IMR-90 (cell line): ENCODE measurements around the gene TULP4. TPM values are rescaled to one million over a fixed set of nuclear protein-coding genes. Genes with fewer than 3 reads are reported as not detected.

ENCODE experiments used
- ATAC-seq: fragments of 200-7000 bp; cut with Tn5 transposase; 2 replicates; pipeline ENCODE4 v1.9.1; 2020; ENCODE audit warnings: low read depth, mild to moderate bottlenecking, moderate library complexity
- BruUV-seq: library from RNA; stranded (reverse); fragments of 400-500 nt; replicated peaks from 2 replicates; lab custom pipeline; 2021; lab: Mats Ljungman, UMichigan
- CTCF ChIA-PET: fragments of 300-600 bp; formaldehyde crosslinking; extraction: SDS; loops from one replicate; lab custom pipeline; 2021; ENCODE audit warnings: antibody characterized with exemption; lab: Yijun Ruan, JAX
- POLR2A ChIA-PET: fragments of 300-600 bp; sonication (Branson Sonifier 250); formaldehyde crosslinking; loops from one replicate; lab custom pipeline; 2022; ENCODE audit warnings: antibody characterized with exemption; ENCODE audit not compliant: unreplicated experiment; lab: Charles Lee
- DNase-seq: peaks from one replicate; pipeline ENCODE4 v3.0.0; 2013
- H2AFZ ChIP-seq: replicated peaks from 2 replicates; pipeline ENCODE3; 2013; ENCODE audit warnings: low read length, mild to moderate bottlenecking; ENCODE audit not compliant: poor library complexity
- H2AK5ac ChIP-seq: 2 replicates; pipeline ENCODE4 v1.6.1; 2013; ENCODE audit warnings: low read depth, low read length, inconsistent platforms
- H2AK9ac ChIP-seq: replicated peaks from 2 replicates; pipeline ENCODE3; 2013; ENCODE audit warnings: mild to moderate bottlenecking, low read depth, low read length, moderate library complexity; ENCODE audit not compliant: poor library complexity
- H2BK120ac ChIP-seq: 2 replicates; pipeline ENCODE4 v1.6.1; 2013; ENCODE audit warnings: low read depth, low read length, inconsistent platforms
- H2BK15ac ChIP-seq: 3 replicates; pipeline ENCODE4 v1.6.1; 2013; ENCODE audit warnings: low read depth, low read length, inconsistent platforms
- H2BK20ac ChIP-seq: 2 replicates; pipeline ENCODE4 v1.6.1; 2013; ENCODE audit warnings: low read depth, mild to moderate bottlenecking, inconsistent platforms, low read length, moderate library complexity
- H2BK5ac ChIP-seq: 2 replicates; pipeline ENCODE4 v1.6.1; 2013; ENCODE audit warnings: mild to moderate bottlenecking, low read depth, low read length, inconsistent platforms; ENCODE audit not compliant: poor library complexity, severe bottlenecking
- H3K14ac ChIP-seq: replicated peaks from 2 replicates; pipeline ENCODE4 v1.6.1; 2013; ENCODE audit warnings: low read depth, low read length, inconsistent platforms
- H3K18ac ChIP-seq: 2 replicates; pipeline ENCODE4 v1.6.1; 2013; ENCODE audit warnings: low read depth, low read length, control low read depth
- H3K23ac ChIP-seq: 2 replicates; pipeline ENCODE4 v1.6.1; 2013; ENCODE audit warnings: low read depth, low read length, inconsistent platforms
- H3K27ac ChIP-seq: 2 replicates; pipeline ENCODE4 v1.5.1; 2013; ENCODE audit warnings: mild to moderate bottlenecking, control low read depth, low read length; ENCODE audit not compliant: insufficient read depth
- H3K27me3 ChIP-seq: 2 replicates; pipeline ENCODE4 v1.6.1; 2013; ENCODE audit warnings: low read length; ENCODE audit not compliant: control insufficient read depth, insufficient read depth
- H3K36me3 ChIP-seq: 2 replicates; pipeline ENCODE4 v1.6.1; 2013; ENCODE audit warnings: low read length, mixed read lengths; ENCODE audit not compliant: control insufficient read depth, insufficient read depth
- H3K4ac ChIP-seq: 2 replicates; pipeline ENCODE4 v1.6.1; 2013; ENCODE audit warnings: low read depth, low read length, inconsistent platforms
- H3K4me1 ChIP-seq: 2 replicates; pipeline ENCODE4 v1.6.1; 2013; ENCODE audit warnings: low read length, mixed read lengths; ENCODE audit not compliant: control insufficient read depth, insufficient read depth
- H3K4me2 ChIP-seq: 2 replicates; pipeline ENCODE4 v1.6.1; 2013; ENCODE audit warnings: low read depth, mild to moderate bottlenecking, control low read depth, low read length, moderate library complexity
- H3K4me3 ChIP-seq: 2 replicates; pipeline ENCODE4 v1.5.1; 2013; ENCODE audit warnings: low read depth, mild to moderate bottlenecking, control low read depth, low read length, moderate library complexity; ENCODE audit not compliant: insufficient read depth
- H3K56ac ChIP-seq: 2 replicates; pipeline ENCODE4 v1.6.1; 2013; ENCODE audit warnings: low read length, inconsistent platforms; ENCODE audit not compliant: insufficient read depth; ENCODE audit errors: extremely low read depth
- H3K79me1 ChIP-seq, 2 experiments: 2 replicates each; pipeline ENCODE4 v1.6.1; 2013; ENCODE audit warnings: low read length in 2 of 2, inconsistent platforms in 1 of 2, low read depth in 1 of 2
- H3K9ac ChIP-seq: 2 replicates; pipeline ENCODE4 v1.6.1; 2013; ENCODE audit warnings: low read depth, low read length, control low read depth
- H3K9me1 ChIP-seq: 2 replicates; pipeline ENCODE4 v1.6.1; 2013; ENCODE audit warnings: low read length, inconsistent platforms; ENCODE audit not compliant: insufficient read depth
- H3K9me3 ChIP-seq: 2 replicates; pipeline ENCODE4 v1.6.1; 2013; ENCODE audit warnings: low read length; ENCODE audit not compliant: control insufficient read depth, insufficient read depth
- H4K20me1 ChIP-seq: 2 replicates; pipeline ENCODE4 v1.6.1; 2013; ENCODE audit warnings: low read length, inconsistent platforms; ENCODE audit not compliant: insufficient read depth
- H4K5ac ChIP-seq: 2 replicates; pipeline ENCODE4 v1.6.1; 2013; ENCODE audit warnings: mild to moderate bottlenecking, low read depth, low read length, control low read depth
- H4K8ac ChIP-seq, 2 experiments: 2 replicates each; pipeline ENCODE4 v1.6.1; 2013; ENCODE audit warnings: low read depth in 2 of 2, low read length in 2 of 2, control low read depth in 1 of 2, inconsistent platforms in 1 of 2
- H4K91ac ChIP-seq: 2 replicates; pipeline ENCODE4 v1.6.1; 2013; ENCODE audit warnings: low read depth, low read length, inconsistent platforms; ENCODE audit not compliant: insufficient read depth
- CEBPB ChIP-seq: IDR thresholded peaks from 2 replicates; pipeline ENCODE4 v1.6.1; 2012; ENCODE audit warnings: low read depth, low read length, improper control_type of control experiment
- CTCF ChIP-seq: conservative IDR thresholded peaks from 2 replicates; pipeline ENCODE4 v1.5.1; 2012; ENCODE audit warnings: mild to moderate bottlenecking, low read depth, low read length, improper control_type of control experiment
- ELK1 ChIP-seq: fragments of 150-350 bp; IDR thresholded peaks from 2 replicates; pipeline ENCODE4 v1.6.1; 2016; ENCODE audit warnings: low read depth, mild to moderate bottlenecking, low read length, moderate library complexity, borderline replicate concordance
- MAFK ChIP-seq: IDR thresholded peaks from 2 replicates; pipeline ENCODE4 v1.6.1; 2012; ENCODE audit warnings: low read depth, low read length, improper control_type of control experiment
- MAZ ChIP-seq: IDR thresholded peaks from 2 replicates; pipeline ENCODE4 v1.6.1; 2012; ENCODE audit warnings: low read depth, mild to moderate bottlenecking, low read length, improper control_type of control experiment, moderate library complexity, borderline replicate concordance
- MXI1 ChIP-seq: IDR thresholded peaks from 2 replicates; pipeline ENCODE4 v1.6.1; 2012; ENCODE audit warnings: low read depth, mild to moderate bottlenecking, low read length, moderate library complexity, borderline replicate concordance
- RAD21 ChIP-seq: IDR thresholded peaks from 2 replicates; pipeline ENCODE4 v1.6.1; 2012; ENCODE audit warnings: low read length, improper control_type of control experiment
- RCOR1 ChIP-seq: IDR thresholded peaks from 2 replicates; pipeline ENCODE4 v1.6.1; 2012; ENCODE audit warnings: mild to moderate bottlenecking, low read length, improper control_type of control experiment; ENCODE audit not compliant: insufficient replicate concordance
- RFX5 ChIP-seq: IDR thresholded peaks from 2 replicates; pipeline ENCODE4 v1.8.0; 2012; ENCODE audit warnings: low read depth, mild to moderate bottlenecking, low read length, moderate library complexity
- SMC3 ChIP-seq: fragments of 150-350 bp; IDR thresholded peaks from 2 replicates; pipeline ENCODE4 v1.6.1; 2016; ENCODE audit warnings: low read depth, mild to moderate bottlenecking, antibody characterized with exemption, low read length, moderate library complexity
- WGBS, 2 experiments: methylation state at CpG; one replicate each; pipeline versions ENCODE4 v1.1.5 to v1.1.7; 2013; ENCODE audit warnings: missing lambda C conversion rate in 2 of 2; ENCODE audit not compliant: insufficient read length in 1 of 2; ENCODE audit errors: extremely low coverage in 2 of 2; 5-methylcytosine and 5-hydroxymethylcytosine counted together
- dilution Hi-C: fragments of 300-500 bp; cut with HindIII; formaldehyde crosslinking; loops from one replicate; pipeline ENCODE4 v1.14.3; 2018; ENCODE audit warnings: low sequenced_read_pairs; ENCODE audit not compliant: unreplicated experiment
- in situ Hi-C: fragments of 300-500 bp; cut with MboI; formaldehyde crosslinking; loops from 3 replicates; pipeline ENCODE4 v1.14.3; 2019; ENCODE audit warnings: low sequenced_read_pairs, inconsistent platforms, mixed read lengths
- intact Hi-C: fragments of 100-400 bp; cut with micrococcal nuclease; formaldehyde crosslinking; loops from 2 replicates; pipeline ENCODE4 v1.10.0; 2022
- polyA plus RNA-seq, 3 experiments: library from polyadenylated mRNA; depleted of rRNA; stranded (reverse); fragments of >200 nt; gene quantifications; 2 replicates each; pipeline ENCODE4 v1.2.3, GENCODE V29; 2012; ENCODE audit warnings: low replicate concordance in 1 of 3
- total RNA-seq: library from RNA; depleted of rRNA; stranded (reverse); fragments of >200 nt; gene quantifications from 2 replicates; pipeline ENCODE4 v1.2.3, GENCODE V29; 2012
- TF ChIP-seq, protein P1 (sequence below): fragments of 150-350 bp; IDR thresholded peaks from 2 replicates; pipeline ENCODE4 v1.6.1; 2017; ENCODE audit warnings: mild to moderate bottlenecking, antibody characterized with exemption, low read length, low read depth

TULP4 gene
- total and polyA plus RNA-seq, 2 of the 4 experiments (the other 2 are of a cell fraction) = 8.1 to 30.6 TPM

DNA sequence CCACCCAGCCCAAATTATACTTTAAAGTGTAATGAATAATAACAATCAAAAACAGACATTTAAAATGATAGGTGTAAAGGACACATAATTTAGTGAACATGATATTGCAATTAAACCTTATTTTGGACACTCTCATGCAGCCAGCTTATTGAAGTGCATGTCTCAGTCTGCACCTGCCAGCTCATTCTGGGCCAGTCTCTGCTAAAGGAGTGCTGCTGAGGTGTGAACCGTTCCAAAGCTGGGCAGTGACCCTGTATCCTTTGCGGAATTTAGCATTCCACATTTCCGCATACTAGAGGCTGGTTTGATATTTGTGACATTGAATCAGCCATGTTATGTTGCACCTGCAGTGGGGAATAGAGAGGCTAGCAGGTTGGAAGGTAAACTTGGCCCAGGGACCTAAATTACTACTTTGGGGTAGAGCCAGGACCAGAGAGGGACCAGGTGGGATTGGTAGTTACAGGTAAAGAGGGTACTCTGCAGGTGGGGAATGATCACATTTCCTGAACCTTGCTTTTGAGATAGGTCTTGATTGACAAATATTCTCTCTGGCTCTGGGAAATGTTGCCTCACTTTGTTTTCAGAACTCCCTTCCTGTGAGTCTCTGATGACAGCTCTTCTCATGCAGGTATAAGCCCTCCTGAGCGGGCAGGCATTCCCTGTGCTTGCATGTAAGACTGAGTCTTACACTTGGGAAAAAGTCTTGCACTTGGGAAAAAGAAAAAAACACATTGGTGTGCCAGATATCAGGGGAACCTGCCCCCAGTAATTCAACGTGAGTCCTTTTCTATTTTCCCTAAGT, 26.2 kb downstream of the TULP4 start:
- dilution Hi-C loops = no loop called here
- ATAC-seq = no peak
- in situ Hi-C loops = no loop called here
- no TSS peak for BruUV-seq
- H3K79me1 ChIP-seq = peaks cover 24 to 30% of the 10 kb centered on the region in 2 experiments; a peak in 3 of 4 replicates
- H3K4ac ChIP-seq = no peak overlapping the region
- no peak overlapping the region for H3K23ac ChIP-seq
- no peak overlapping the region for H3K18ac ChIP-seq
- H3K36me3 ChIP-seq = no peaks in the 10 kb centered on the region
- no peak overlapping the region for H2AK5ac ChIP-seq
- H3K56ac ChIP-seq = no peak overlapping the region
- H3K4me2 ChIP-seq = no peak overlapping the region
- H2BK120ac ChIP-seq = no peak overlapping the region
- H2AK9ac ChIP-seq = no peak overlapping the region
- H4K8ac ChIP-seq = no peak overlapping the region
- no peak overlapping the region for H2AFZ ChIP-seq
- H3K27ac ChIP-seq = no peak overlapping the region
- no peak overlapping the region for H3K4me3 ChIP-seq
- TF ChIP-seq ELK1 (no peak), MAZ (no peak), MAFK (no peak), SMC3 (no peak), CEBPB (no peak), RCOR1 (no peak), CTCF (no peak), RAD21 (no peak), MXI1 (no peak), RFX5 (no peak)
- TF ChIP-seq, protein P1, sequence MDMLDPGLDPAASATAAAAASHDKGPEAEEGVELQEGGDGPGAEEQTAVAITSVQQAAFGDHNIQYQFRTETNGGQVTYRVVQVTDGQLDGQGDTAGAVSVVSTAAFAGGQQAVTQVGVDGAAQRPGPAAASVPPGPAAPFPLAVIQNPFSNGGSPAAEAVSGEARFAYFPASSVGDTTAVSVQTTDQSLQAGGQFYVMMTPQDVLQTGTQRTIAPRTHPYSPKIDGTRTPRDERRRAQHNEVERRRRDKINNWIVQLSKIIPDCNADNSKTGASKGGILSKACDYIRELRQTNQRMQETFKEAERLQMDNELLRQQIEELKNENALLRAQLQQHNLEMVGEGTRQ = no peak
- no peak overlapping the region for H2BK15ac ChIP-seq
- no peaks in the 10 kb centered on the region for H3K27me3 ChIP-seq
- H4K20me1 ChIP-seq = peaks cover 22% of the 10 kb centered on the region
- CTCF ChIA-PET = no interaction called here
- WGBS, 2 experiments = 100% methylated on average over 4 of the region's 5 CpGs; no CpG with 5 or more reads in 1 of the 2 experiments
- POLR2A ChIA-PET = no interaction called here
- no peaks in the 10 kb centered on the region for H3K9me3 ChIP-seq
- intact Hi-C loops = no loop called here
- H2BK20ac ChIP-seq = no peak overlapping the region
- no peak for DNase-seq
- no peak overlapping the region for H3K9ac ChIP-seq
- no peak overlapping the region for H3K14ac ChIP-seq
- H4K91ac ChIP-seq = no peak overlapping the region
- peaks cover 2% of the 10 kb centered on the region; the same call in 1 of the 2 replicates for H3K4me1 ChIP-seq
- no peak overlapping the region for H4K5ac ChIP-seq
- H3K9me1 ChIP-seq = 0 out of 2 replicates have a peak, but pooled peaks cover 5% of the 10 kb centered on the region
- no peak overlapping the region for H2BK5ac ChIP-seq
